ENCODE measurements around the gene TMEM185B. TPM values are rescaled to one million over a fixed set of nuclear protein-coding genes. Genes with fewer than 3 reads are reported as not detected.
A peak's percentile ranks its signal among the peaks of the same experiment; 100 is the strongest.

TMEM185B gene
- total RNA-seq, 4 donors from 2014 or later, result 12.1 to 23.2 (median 17.8) TPM

DNA sequence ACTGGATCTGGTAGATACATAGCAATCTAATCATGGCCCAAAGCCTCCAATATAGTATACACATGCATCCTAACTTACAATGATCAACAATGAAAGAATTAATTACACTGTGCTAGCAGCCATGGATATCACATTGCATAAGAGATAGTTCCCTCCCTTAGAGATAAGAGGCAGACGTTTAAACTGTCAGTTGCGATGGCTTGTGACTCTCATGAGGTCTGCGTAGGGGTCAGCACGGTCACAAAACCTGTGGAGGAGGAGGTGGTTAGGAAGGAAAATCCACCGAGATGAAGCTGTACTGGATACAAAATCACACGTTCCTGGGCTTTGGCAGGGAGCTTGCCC, 28.7 kb upstream of the TMEM185B start:
- peaks cover 5 to 20% (median 11%) of the 10 kb centered on the region in 4 donors for H3K4me1 ChIP-seq
- TF ChIP-seq, protein P1, sequence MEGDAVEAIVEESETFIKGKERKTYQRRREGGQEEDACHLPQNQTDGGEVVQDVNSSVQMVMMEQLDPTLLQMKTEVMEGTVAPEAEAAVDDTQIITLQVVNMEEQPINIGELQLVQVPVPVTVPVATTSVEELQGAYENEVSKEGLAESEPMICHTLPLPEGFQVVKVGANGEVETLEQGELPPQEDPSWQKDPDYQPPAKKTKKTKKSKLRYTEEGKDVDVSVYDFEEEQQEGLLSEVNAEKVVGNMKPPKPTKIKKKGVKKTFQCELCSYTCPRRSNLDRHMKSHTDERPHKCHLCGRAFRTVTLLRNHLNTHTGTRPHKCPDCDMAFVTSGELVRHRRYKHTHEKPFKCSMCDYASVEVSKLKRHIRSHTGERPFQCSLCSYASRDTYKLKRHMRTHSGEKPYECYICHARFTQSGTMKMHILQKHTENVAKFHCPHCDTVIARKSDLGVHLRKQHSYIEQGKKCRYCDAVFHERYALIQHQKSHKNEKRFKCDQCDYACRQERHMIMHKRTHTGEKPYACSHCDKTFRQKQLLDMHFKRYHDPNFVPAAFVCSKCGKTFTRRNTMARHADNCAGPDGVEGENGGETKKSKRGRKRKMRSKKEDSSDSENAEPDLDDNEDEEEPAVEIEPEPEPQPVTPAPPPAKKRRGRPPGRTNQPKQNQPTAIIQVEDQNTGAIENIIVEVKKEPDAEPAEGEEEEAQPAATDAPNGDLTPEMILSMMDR (IDR thresholded peaks at IDR 0.05), result no peak
- TF ChIP-seq POLR2A (IDR thresholded peaks at IDR 0.05) (no peak), EP300 (IDR thresholded peaks at IDR 0.05; ENCODE audit: low read depth) (no peak), POLR2AphosphoS5 (IDR thresholded peaks at IDR 0.05) (no peak)
- H3K4me3 ChIP-seq, result peak overlapping the region; percentile 74 to 96 (median 84)
- no peaks in the 10 kb centered on the region for H3K36me3 ChIP-seq
- no peaks in the 10 kb centered on the region for H3K9me3 ChIP-seq
- in situ Hi-C loops (cut with MboI; ENCODE audit: low pct_ligation_motif_present in 1 of 4, low pct_unique_long_range_greater_than_20kb in 1 of 4, low sequenced_read_pairs in 3 of 4) (no loop called here), intact Hi-C loops (cut with DNase I; ENCODE audit: low total_unique reads) (loop anchor here (10.0 kb wide), 1 partner anchor 63 kb away; no protein-coding TSS in a partner anchor)
- H3K27ac ChIP-seq, result peak overlapping the region; percentile 91 to 96 (median 94)
- DNase-seq, result no peak
- no peaks in the 10 kb centered on the region for H3K27me3 ChIP-seq
- 12 to 19% methylated on average over 6 of the region's 6 CpGs for WGBS, 2 donors (ENCODE audit: low coverage in 1 of 2)

DNA sequence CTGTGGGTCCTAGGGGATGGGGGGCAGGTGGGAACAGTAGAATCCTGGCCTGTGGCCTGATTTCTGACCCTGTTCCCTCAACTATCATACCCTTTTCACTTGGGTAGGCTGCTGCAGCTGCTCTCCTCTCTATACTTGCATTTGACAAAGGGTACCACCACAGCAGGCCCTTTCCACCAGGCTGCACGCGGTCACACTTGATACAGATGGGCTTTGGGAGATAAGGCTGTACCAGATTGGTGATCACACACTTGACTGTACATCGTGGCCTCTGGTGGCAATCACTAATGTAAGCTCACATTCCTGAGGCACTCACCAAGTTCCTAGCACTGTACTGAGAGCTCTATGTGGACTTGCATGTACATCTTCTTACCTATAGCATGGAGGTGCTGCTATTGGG, 27.9 kb upstream of the TMEM185B start:
- TF ChIP-seq POLR2A (IDR thresholded peaks at IDR 0.05) (no peak), POLR2AphosphoS5 (IDR thresholded peaks at IDR 0.05) (no peak), EP300 (IDR thresholded peaks at IDR 0.05; ENCODE audit: low read depth) (no peak)
- TF ChIP-seq, protein P1 (IDR thresholded peaks at IDR 0.05), result no peak
- Histone ChIP-seq H3K36me3 (no peaks in the 10 kb centered on the region), H3K4me3 (no peak overlapping the region), H3K27ac (no peak overlapping the region), H3K4me1 (peaks cover 9 to 21% (median 15%) of the 10 kb centered on the region in 4 donors), H3K27me3 (no peaks in the 10 kb centered on the region), H3K9me3 (no peaks in the 10 kb centered on the region)
- no peak for DNase-seq
- in situ Hi-C loops (cut with MboI; ENCODE audit: low pct_ligation_motif_present in 1 of 4, low pct_unique_long_range_greater_than_20kb in 1 of 4, low sequenced_read_pairs in 3 of 4), result no loop called here
- 60 to 84% methylated on average over 1 to 3 of the region's 3 CpGs for WGBS, 2 donors (ENCODE audit: low coverage in 1 of 2)
- intact Hi-C loops (cut with DNase I; ENCODE audit: low total_unique reads), result loop anchor here (10.0 kb wide), 1 partner anchor 64 kb away; no protein-coding TSS in a partner anchor

DNA sequence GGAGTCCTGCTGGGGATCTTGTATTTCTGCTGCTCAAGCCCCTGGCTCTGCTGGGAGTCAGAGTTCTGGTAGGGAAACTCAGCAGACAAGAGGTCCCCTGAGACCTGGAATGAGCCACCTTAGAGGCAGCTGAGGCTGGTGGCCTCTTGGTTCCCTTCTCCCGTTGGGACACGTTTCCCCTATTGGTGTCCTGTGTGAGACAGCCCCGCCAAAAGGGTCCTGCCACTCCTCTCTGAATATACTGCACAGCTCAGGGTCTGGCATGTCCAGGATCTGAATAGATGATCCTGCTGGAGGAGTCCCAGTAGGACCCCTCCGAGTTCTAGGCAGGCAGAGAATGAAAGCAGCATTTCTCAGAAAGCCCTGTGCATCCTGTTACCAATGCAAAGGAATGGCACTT, 27.4 kb upstream of the TMEM185B start:
- Histone ChIP-seq H3K9me3 (no peaks in the 10 kb centered on the region), H3K36me3 (no peaks in the 10 kb centered on the region), H3K4me3 (no peak overlapping the region), H3K27ac (no peak overlapping the region), H3K27me3 (no peaks in the 10 kb centered on the region), H3K4me1 (peaks cover 14 to 25% (median 20%) of the 10 kb centered on the region in 4 donors)
- no peak for TF ChIP-seq POLR2A (IDR thresholded peaks at IDR 0.05)
- TF ChIP-seq POLR2AphosphoS5 (IDR thresholded peaks at IDR 0.05), result no peak
- intact Hi-C loops (cut with DNase I; ENCODE audit: low total_unique reads), result loop anchor here (10.0 kb wide), 1 partner anchor 64 kb away; no protein-coding TSS in a partner anchor
- in situ Hi-C loops (cut with MboI; ENCODE audit: low pct_ligation_motif_present in 1 of 4, low pct_unique_long_range_greater_than_20kb in 1 of 4, low sequenced_read_pairs in 3 of 4), result no loop called here
- DNase-seq, result no peak
- 100% methylated on average over 4 of the region's 4 CpGs; no CpG with 5 or more reads in 1 of the 2 donors for WGBS, 2 donors (ENCODE audit: low coverage in 1 of 2)

DNA sequence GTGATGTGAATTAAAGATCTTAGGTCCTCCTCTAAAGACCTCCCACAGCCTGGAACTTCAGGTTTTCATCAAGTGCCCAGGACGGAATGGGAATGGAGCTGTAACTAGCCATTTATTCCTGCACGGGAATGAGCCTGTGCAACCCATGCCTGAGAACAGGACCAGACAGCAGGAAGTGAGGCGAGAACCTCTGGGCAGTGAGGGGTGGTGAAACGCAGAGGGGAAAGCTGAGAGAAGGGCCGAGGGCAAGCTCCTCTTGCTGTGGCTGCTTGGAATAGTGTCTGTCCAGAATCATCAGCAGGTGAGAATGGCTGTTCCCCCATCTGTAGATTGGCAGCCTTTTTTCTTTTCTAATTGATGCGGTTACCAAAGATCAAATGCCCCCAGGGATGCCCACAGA, 24.7 kb upstream of the TMEM185B start:
- no peak overlapping the region for H3K27ac ChIP-seq
- no peaks in the 10 kb centered on the region for H3K27me3 ChIP-seq
- no peaks in the 10 kb centered on the region for H3K9me3 ChIP-seq
- no peak overlapping the region for H3K4me3 ChIP-seq
- in situ Hi-C loops (cut with MboI; ENCODE audit: low pct_ligation_motif_present in 1 of 4, low pct_unique_long_range_greater_than_20kb in 1 of 4, low sequenced_read_pairs in 3 of 4), result no loop called here
- WGBS, 2 donors (ENCODE audit: low coverage in 1 of 2), result 69% methylated on average over 6 of the region's 6 CpGs; no CpG with 5 or more reads in 1 of the 2 donors
- TF ChIP-seq POLR2A (IDR thresholded peaks at IDR 0.05) (no peak), POLR2AphosphoS5 (IDR thresholded peaks at IDR 0.05) (no peak), EP300 (IDR thresholded peaks at IDR 0.05; ENCODE audit: low read depth) (no peak)
- TF ChIP-seq, protein P1 (IDR thresholded peaks at IDR 0.05), result no peak
- no peak for DNase-seq
- H3K4me1 ChIP-seq, result peaks cover 19 to 26% (median 24%) of the 10 kb centered on the region in 4 donors
- intact Hi-C loops (cut with DNase I; ENCODE audit: low total_unique reads), result no loop called here
- no peaks in the 10 kb centered on the region for H3K36me3 ChIP-seq
